DMS79 (cell line): ENCODE results near the gene HMCN1.
A peak's percentile ranks its signal among the peaks of the same experiment; 100 is the strongest.
"Not testable (repeated sequence)": the region's sequence is repeated elsewhere in the genome, so short reads cannot be mapped to it uniquely, and the experiment has no call there.

Source experiments
- DNase-seq: peaks from one replicate; lab custom pipeline; 2025; lab: John Stamatoyannopoulos, UW

Gene HMCN1

GRCh38 chr1:186202776-186203175 lies 468.6 kb downstream of the HMCN1 start:
- DNase-seq = no peak

DNA sequence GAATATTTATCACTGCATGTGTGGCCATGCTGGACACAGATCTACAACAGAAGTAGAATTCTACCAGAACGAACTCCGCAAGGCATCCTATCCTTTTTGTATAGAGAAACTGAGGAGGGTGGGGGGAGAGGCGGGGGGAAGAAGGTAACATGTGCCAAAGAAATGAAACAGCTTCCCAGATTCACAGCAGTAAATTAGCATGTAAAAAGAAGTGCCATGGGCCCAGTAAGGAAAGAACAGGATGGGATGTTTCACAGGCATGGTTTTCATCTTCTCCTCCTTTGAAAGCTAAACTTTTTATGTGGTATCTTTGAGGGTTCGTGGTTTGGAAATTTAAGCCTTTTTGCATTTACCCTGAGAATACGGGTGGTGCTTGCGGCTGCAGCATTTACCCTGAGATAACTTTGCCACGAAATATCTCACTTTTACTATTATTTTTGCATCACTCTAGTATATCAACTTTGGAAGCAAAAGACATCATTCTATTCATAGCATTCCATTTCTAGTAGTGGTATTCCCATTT lies 471.9 kb downstream of the HMCN1 start:
- no peak for DNase-seq

DNA sequence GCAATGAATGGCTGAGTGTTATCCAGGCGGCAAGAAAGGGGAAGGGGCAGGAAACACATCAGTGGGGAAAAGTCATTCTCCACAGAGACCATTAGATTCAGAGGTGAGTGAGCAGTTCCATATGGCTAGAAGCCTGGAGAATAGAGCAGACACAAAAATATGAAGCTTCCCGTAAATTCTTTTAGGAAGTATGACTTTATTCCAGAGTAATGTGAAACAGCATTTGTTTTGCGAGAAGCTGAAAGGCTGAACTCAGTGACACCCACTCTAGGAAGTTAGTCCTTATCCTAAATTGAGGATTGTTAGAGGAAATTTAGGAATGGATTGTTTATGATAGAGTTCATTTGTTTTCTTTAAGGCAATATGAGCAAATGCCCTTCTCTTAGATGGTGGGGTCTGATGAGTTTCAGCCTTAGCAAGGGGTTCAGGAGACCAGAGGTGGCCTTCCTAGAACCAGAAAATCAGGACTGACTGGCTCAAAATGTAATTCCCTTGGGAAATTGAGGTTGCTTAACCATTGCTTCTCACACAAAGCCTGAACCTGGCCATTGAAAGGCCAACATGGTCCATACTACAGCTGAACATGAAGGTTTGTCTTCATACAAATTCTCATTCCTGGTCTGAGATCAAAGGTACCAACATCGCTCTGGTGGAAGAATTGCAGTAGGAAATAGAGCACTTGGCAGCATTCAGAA lies 473.3 kb downstream of the HMCN1 start:
- no peak for DNase-seq

- DNase-seq = no peak
These were observed 474.4 kb downstream of the HMCN1 start for GRCh38 chr1:186208405-186209129.

DNA sequence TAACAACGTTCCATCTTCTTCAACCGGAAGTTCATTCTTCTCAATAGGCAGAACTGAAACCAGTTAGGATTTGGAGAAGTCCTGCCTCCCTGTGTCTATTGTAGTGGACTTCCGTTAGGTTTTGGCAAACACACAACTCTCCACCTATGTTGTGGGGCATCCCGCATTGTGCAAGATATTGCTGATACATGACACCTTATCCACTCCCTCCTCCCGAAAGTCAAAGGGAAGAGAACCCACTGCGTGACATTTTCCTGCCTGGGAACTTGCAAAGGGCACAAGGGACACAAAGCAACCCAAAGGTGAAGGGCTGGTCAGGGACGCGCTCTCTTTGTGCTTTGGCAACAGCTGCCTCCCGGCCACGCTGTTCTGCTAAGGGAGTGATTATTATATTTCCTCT lies 476.1 kb downstream of the HMCN1 start:
- no peak for DNase-seq

- not testable (repeated sequence) for DNase-seq
These were observed 477.4 kb downstream of the HMCN1 start for GRCh38 chr1:186211583-186211982.

DNA sequence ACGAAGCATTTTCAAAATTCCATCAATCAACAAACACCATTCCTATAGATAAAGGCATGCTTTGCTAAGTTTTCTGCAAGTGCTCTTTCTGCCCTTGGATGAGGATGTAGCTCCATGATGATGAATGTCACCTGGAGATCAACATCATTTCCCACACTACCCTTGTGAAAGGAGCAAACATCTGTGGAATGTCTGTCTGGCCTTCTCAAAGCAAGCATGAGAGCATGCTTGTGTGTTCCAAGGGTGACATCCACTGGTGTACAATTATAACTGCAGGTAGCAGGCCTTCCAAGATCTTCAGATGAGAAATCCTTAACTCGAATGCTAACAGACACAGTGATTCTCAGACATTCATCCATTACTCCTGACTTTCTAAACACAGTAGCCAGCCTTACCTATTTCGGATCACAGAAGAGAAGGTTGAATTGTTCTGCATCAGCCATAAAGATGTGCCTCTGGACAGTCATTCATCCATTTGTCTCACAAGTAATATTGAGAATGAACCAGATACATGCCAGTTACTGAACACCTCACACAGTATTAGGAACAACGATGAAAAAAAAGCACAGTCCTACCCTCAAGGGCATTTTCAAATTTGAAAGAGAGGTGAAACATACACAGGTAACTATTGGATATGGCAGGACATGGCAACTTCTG lies 478.5 kb downstream of the HMCN1 start:
- peak; percentile 29 for DNase-seq

DNA sequence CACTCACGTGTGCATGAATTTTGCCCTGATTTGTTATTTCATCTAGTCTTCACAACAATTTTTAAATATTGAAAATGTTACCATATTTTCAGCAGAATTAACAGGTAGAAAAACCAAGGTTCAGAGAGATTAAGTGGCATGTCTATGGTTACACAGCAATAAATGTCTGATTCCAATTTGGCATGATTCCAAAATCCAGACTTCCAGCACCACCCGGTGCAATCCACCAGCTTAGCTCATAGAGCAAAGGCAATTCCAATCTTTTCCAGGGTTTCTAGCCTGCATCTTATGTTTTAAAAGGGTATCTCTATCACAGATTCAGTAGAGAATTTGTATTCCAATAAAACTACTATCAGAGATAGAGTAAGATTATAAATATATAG lies 479.0 kb downstream of the HMCN1 start:
- no peak for DNase-seq

DNA sequence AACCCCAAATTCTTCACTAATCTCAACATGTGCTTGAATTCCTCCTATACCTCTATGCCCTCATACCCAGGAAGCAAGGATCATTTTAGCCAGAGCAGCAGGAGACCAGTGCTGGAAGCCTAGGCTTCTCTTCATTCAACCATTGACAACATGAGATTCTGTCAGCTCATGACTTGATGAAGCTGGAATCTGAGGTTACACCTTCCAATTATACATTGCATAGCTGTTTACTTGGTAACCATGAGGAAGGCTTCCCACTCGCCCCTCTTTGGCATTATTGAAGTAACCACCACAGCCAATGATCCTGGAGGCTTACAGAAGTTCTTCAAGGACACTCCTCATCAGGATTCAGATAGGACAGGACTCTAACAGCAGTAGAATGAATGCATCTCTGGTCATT lies 480.6 kb downstream of the HMCN1 start:
- no peak for DNase-seq

DNA sequence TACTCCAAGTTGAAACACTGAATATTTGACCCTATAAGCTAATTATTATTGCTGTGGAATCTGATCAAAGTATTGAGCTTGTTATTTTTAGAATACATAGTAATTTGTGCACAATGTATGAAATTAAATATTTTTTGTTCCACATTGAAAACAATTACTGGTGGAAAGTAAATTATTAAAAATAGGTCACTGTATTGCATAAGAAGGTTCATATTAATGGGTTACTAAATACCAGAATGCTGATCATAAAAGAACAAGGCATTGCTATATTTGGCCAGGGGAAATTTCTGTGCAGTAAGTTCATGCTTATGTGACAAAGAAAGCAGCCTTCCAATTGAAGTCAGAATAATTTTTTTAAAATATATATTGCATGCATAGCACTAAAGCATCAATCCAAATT lies 481.4 kb downstream of the HMCN1 start:
- no peak for DNase-seq

- DNase-seq = no peak
These were observed 484.6 kb downstream of the HMCN1 start for GRCh38 chr1:186218654-186219352.

DNA sequence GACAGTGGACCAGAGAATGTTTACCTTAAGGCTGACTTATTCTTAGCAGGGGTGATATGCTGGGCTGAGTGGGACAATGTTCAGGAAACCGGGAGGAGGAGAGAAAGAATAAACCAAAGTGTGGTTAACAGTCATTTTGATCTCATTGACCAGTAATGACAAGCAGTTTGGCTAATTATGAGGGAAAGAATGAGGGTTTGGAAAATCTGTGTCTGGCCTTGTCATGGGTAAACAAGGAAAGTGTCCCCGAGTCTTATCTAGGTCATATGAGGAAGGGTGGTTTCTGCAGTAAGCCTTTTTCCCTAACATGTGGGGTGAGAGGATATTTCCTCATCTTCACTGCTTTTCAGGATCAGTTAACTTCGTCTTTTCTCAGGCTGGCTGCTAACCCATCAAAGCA lies 485.9 kb downstream of the HMCN1 start:
- no peak for DNase-seq

- DNase-seq = no peak
These were observed 486.7 kb downstream of the HMCN1 start for GRCh38 chr1:186220911-186221310.

DNA sequence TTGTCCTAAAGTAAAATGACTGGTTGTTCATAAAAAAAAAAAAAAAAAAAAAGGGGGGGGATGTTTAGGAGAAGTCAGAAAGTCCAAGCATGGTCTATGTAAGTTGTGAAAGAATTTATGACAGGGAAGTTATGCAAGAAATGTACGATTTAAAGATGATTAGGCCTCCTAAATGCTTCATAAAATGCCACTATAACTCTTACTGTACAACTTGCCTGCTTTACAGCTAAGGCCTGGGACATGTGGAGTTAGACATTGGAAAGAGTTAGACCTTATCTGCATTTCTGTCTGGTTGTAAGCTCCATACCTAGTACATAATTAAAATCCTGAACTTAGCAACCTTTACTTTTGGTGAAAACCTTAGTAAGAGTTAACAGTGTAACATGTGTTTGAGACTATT lies 490.9 kb downstream of the HMCN1 start:
- no peak for DNase-seq

DNA sequence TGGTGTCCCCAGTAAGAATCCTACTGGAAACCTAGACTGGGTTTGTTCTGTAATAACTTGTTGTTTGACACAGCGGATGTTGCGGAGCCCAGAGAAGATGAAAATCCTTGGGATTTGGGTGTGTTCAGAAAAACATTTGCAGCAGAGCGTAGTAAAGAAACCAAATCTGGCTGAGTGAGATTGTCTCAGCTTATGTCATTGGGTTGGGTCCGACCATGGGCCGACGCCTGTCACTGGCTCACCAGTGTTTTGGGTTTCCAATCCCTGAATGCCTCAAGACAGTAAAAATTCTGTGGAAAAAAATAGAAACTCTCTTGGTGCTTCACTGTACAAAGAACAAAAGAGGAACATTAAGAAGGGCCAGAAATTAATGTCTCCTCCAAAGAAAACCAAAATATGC lies 494.6 kb downstream of the HMCN1 start:
- DNase-seq = no peak

DNA sequence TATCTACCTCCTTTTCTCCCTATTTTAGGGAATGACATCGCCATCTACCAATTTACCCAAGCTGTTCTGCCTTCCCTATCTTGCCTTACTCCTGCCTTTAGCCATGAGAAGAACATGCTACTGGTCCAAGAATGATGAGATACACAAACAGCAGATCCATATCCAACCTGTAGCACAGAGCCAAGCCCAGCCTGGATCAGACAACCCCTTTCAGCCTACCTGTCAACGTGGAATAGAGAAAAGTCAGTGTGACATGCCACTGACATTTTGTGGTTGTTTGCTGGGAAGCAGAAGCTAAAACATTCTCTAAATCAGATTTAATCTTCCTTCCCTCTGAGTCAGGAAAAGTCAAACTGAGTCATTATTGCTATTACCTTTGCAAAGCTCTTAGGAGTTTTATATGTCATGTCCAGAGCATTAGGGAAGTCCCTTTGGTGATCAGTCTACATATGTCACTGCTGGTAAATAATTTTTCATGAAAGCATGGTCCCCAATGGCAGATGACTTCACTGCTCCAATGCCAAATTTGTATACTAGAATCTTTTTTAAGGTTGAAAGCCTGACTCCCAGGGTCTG lies 497.8 kb downstream of the HMCN1 start:
- no peak for DNase-seq

DNA sequence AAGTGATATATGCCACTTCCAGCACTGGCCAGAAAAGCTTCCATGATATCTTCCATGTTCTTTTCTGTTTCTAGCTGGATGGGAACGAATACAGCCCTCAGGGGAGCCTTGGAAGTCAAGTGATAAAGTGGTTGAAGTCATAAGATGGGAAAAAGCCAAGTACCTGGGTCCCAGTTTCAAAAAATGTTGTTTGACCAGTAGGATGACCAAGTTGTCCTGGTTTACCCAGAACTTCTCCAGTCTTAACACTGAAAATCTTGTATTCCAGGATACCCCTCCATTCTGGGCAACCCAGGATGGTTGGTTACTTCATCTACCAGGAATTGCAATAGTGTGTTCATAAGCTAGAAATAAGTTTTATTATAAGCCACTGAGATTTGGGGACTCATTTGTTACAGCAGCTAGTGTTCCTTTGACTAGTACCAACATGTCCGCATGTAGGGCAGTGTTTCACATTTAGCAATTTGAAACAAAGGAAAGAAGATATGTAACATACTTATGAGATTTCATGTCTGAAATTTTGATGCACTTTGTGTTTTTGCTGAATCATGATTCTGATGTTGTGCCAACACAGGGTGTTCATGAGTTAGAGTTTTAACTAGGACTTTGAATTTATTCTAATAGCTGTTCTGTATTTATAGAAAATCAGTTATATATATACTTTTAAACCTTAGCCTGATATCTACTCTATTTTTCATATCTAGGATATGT lies 500.9 kb downstream of the HMCN1 start:
- no peak for DNase-seq

DNA sequence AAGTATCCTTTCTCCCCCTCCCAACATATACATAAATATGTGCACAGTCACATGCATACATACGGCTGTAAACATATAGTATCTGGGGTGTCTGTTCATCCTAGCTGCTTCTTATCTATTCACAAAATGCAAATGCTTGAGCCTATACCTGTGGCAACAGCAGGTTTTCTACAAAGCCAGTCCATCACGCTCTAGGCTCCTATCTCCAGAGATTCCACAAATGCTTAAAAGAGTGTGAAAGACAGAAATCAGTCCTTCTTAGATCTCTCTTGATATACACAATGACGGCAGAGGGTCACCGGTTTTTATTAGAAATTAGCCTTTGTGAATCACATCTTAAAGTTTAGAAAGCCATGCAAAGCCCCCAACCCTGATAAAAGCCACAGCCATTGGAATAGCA lies 501.5 kb downstream of the HMCN1 start:
- DNase-seq = no peak

- DNase-seq = no peak
These were observed 502.7 kb downstream of the HMCN1 start for GRCh38 chr1:186236921-186237320.

DNA sequence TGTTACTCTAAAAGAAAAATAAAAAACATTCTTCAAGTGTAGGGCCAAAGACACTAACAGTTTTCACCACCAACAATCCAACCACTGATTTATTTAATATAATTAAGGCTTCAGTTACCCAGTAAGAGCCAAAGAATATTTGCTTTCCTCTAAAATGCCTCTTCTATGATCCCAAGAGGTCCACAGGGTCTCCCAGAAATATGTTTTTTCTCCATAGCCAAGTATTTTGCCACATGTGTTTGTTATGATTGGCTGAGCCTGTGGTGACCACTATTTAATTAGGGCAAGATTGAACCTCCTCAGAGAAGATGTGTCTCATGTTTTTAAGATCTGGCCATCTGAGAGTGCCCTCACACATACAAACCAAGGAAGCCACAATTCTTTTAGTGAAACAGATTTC lies 505.0 kb downstream of the HMCN1 start:
- DNase-seq = no peak

- no peak for DNase-seq
These were observed 506.2 kb downstream of the HMCN1 start for GRCh38 chr1:186240436-186240835.
